Adrenal gland (tissue), 12 donors: Measurements from ENCODE around the gene CAMK2G. TPM values are rescaled to one million over a fixed set of nuclear protein-coding genes. Genes with fewer than 3 reads are reported as not detected.
"Not testable (repeated sequence)": the region's sequence is repeated elsewhere in the genome, so short reads cannot be mapped to it uniquely, and the experiment has no call there.

Experiments
- DNase-seq, 7 donors: peaks; one replicate each; pipeline ENCODE4 v3.0.0-alpha.2; 2019 to 2020
- H3K27ac ChIP-seq, 5 donors: fragments of 200-600 bp; sonication (generic) in 4 of 5; 1 replicate in 3 of 5; 2 replicates in 2 of 5; pipeline versions ENCODE4 v1.5.1 to v1.8.0; 2016 to 2020; ENCODE audit warnings: mild to moderate bottlenecking in 1 of 5
- H3K27me3 ChIP-seq: fragments of 200-600 bp; 2 replicates; pipeline ENCODE4 v1.8.0; 2021
- H3K36me3 ChIP-seq, 2 donors: fragments of 200-600 bp; replicated peaks in 1 of 2; 1 replicate in 1 of 2; 2 replicates in 1 of 2; pipeline versions ENCODE4 v1.5.1 to v1.8.0; 2018 to 2022
- H3K4me1 ChIP-seq, 2 donors: fragments of 200-600 bp; replicated peaks in 1 of 2; 1 replicate in 1 of 2; 2 replicates in 1 of 2; pipeline versions ENCODE4 v1.5.1 to v1.8.0; 2018 to 2021
- H3K4me3 ChIP-seq, 4 donors: fragments of 200-600 bp; sonication (generic) in 3 of 4; one replicate each; pipeline ENCODE4 v1.5.1; 2016 to 2018
- H3K9me3 ChIP-seq, 3 donors: fragments of 200-600 bp; sonication (generic) in 1 of 3; replicated peaks in 1 of 3; 1 replicate in 2 of 3; 2 replicates in 1 of 3; pipeline versions ENCODE4 v1.5.1 to v1.8.0; 2016 to 2021
- POLR2A ChIP-seq, 2 donors: fragments of 450-650 bp; IDR thresholded peaks; one replicate each; pipeline ENCODE4 v1.6.1; 2017; ENCODE audit warnings: antibody characterized with exemption in 2 of 2, mild to moderate bottlenecking in 2 of 2, moderate library complexity in 1 of 2
- WGBS, 4 donors: extraction: QIAGEN DNeasy Blood & Tissue Kit in 2 of 4; methylation state at CpG; one replicate each; pipeline versions ENCODE4 v1.1.5 to v1.1.7; 2013 to 2017; 5-methylcytosine and 5-hydroxymethylcytosine counted together
- intact Hi-C, 2 donors: fragments of 100-400 bp; cut with DNase I; formaldehyde crosslinking; loops; one replicate each; pipeline versions ENCODE4 v1.14.1 to v1.15.0; 2022 to 2023
- polyA plus RNA-seq, 3 donors: library from polyadenylated mRNA; stranded (reverse); fragments of 200-250 nt in 2 of 3; fragments of 350-450 nt in 1 of 3; fragmentation: Illumina TruSeq in 1 of 3; extraction: RNeasy Lipid Tissue Mini Kit (QIAGEN cat#74804) in 1 of 3; gene quantifications; one replicate each; pipeline ENCODE4 v1.2.3, GENCODE V29; 2013 to 2014
- total RNA-seq, 9 donors: library from RNA; depleted of rRNA in 4 of 9; stranded (reverse); fragments of >200 nt in 4 of 9; fragments of 120-200 nt in 1 of 9; fragmentation: NEBNext Ultra II Directional in 1 of 9; extraction: Animal tissue kit (Norgen Biotek cat#: 25700) in 1 of 9; gene quantifications; one replicate each; pipeline versions ENCODE4 v1.1.0 to v1.2.4, GENCODE V29; 2013 to 2023
- TF ChIP-seq, protein P1 (sequence below), 6 experiments: fragments of 450-650 bp in 4 of 6; fragments of 200-600 bp in 2 of 6; sonication (generic) in 1 of 6; IDR thresholded peaks; 1 replicate in 5 of 6; 2 replicates in 1 of 6; pipeline versions ENCODE4 v1.5.1 to v1.8.0; 2016 to 2021; ENCODE audit warnings: antibody characterized with exemption in 6 of 6, mild to moderate bottlenecking in 2 of 6, moderate library complexity in 1 of 6
- donor health status: healthy with polysubstance abuse.
- donor health status: Bipolar disorder and iron deficiency.
- donor health status: DM: yes; HTN: yes; CAD: no.
- donor health status: DM: no; HTN: no; CAD: no.
- donor health status: DM: no; HTN: no; CAD: no.
- donor health status: DM: yes; HTN: yes; CAD: no.

CAMK2G gene
- total and polyA plus RNA-seq, 12 donors = 12.7 to 27.3 (median 19.7) TPM

DNA sequence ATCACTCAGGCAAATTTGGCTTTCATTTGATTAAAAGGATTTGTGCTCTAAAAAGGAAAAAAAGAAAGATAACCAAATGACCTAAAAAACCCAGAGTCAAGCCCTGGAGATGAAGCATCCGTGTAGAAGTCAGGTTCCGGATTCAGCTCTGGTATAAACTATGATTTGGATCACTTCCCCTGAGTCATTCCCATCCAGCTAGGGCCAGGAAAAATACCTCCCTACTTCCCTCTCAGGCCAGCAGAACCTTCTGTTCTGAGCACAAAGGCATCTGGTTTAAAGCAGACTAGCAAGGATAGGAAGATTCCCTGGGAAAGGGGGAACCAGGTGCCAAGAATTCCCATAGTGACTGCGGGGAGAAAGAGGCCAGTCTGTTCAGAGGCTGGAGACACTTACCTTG is 37.3 kb downstream of the CAMK2G start:
- no peak overlapping the region for H3K27ac ChIP-seq
- H3K9me3 ChIP-seq = no peaks in the 10 kb centered on the region
- 87 to 91% (median 89%) methylated on average over 3 of the region's 3 CpGs for WGBS, 4 donors
- no peak for DNase-seq
- H3K4me3 ChIP-seq = no peak overlapping the region
- TF ChIP-seq POLR2A (IDR thresholded peaks at IDR 0.05) = no peak
- TF ChIP-seq, protein P1, sequence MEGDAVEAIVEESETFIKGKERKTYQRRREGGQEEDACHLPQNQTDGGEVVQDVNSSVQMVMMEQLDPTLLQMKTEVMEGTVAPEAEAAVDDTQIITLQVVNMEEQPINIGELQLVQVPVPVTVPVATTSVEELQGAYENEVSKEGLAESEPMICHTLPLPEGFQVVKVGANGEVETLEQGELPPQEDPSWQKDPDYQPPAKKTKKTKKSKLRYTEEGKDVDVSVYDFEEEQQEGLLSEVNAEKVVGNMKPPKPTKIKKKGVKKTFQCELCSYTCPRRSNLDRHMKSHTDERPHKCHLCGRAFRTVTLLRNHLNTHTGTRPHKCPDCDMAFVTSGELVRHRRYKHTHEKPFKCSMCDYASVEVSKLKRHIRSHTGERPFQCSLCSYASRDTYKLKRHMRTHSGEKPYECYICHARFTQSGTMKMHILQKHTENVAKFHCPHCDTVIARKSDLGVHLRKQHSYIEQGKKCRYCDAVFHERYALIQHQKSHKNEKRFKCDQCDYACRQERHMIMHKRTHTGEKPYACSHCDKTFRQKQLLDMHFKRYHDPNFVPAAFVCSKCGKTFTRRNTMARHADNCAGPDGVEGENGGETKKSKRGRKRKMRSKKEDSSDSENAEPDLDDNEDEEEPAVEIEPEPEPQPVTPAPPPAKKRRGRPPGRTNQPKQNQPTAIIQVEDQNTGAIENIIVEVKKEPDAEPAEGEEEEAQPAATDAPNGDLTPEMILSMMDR (IDR thresholded peaks at IDR 0.05) = no peak
- no peaks in the 10 kb centered on the region for H3K27me3 ChIP-seq
- peaks cover 0 to 40% of the 10 kb centered on the region in 2 donors for H3K36me3 ChIP-seq
- intact Hi-C loops = no loop called here
- no peaks in the 10 kb centered on the region for H3K4me1 ChIP-seq

DNA sequence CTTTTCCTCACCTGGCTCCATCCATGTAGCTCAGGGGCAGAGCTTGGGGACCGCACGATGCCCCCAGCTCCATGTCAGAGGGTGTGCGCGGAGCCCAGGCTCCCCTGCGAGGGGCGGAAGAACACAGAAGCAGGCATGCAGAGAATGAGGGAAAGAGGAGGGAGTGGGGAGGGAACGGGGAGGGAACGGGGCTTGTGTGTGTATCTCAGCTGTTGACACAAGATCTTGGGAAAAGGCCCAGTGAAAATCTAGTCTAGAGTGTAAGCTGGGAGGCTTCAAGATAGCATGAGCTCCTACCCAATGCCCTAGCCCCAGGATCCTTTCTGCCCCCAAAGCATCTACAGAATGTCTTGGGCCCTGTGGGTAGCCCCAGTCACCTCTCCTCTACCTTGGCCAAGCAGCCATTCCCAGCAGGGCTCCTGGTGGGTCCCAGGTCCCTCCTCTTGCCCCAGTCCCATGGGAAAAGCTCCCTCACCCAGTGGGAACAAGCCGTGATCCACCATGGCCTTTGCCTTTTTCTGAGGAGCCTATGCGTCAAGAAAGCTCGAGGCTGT is 37.9 kb downstream of the CAMK2G start:
- TF ChIP-seq, protein P1 (IDR thresholded peaks at IDR 0.05) = no peak
- no peak for TF ChIP-seq POLR2A (IDR thresholded peaks at IDR 0.05)
- H3K4me3 ChIP-seq = no peak overlapping the region
- peaks cover 0 to 34% of the 10 kb centered on the region in 2 donors for H3K36me3 ChIP-seq
- no peak for DNase-seq
- no peak overlapping the region for H3K27ac ChIP-seq
- H3K9me3 ChIP-seq = no peaks in the 10 kb centered on the region
- H3K27me3 ChIP-seq = no peaks in the 10 kb centered on the region
- WGBS, 4 donors = 90 to 96% (median 96%) methylated on average over 11 of the region's 11 CpGs
- no peaks in the 10 kb centered on the region for H3K4me1 ChIP-seq
- intact Hi-C loops = no loop called here

DNA sequence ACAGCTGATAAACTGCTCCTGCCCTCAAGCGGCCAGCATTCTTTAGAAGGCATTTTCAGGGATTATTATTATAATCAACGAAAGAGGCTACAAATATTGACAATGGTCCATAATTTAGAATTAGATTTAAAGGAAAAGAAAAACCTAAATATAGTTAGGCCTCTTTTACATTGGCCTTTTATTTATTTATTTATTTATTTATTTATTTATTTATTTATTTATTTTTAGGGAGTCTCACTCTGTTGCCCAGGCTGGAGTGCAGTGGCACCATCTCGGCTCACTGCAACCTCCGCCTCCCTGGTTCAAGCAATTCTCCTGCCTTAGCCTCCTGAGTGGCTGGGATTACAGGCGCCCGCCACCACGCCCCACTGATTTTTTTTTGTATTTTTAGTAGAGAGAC is 45.3 kb downstream of the CAMK2G start:
- WGBS, 4 donors = 88 to 94% (median 92%) methylated on average over 7 of the region's 7 CpGs
- H3K36me3 ChIP-seq, H3K27ac ChIP-seq, intact Hi-C loops, H3K9me3 ChIP-seq, DNase-seq, H3K27me3 ChIP-seq, H3K4me3 ChIP-seq, H3K4me1 ChIP-seq: not testable (repeated sequence)

DNA sequence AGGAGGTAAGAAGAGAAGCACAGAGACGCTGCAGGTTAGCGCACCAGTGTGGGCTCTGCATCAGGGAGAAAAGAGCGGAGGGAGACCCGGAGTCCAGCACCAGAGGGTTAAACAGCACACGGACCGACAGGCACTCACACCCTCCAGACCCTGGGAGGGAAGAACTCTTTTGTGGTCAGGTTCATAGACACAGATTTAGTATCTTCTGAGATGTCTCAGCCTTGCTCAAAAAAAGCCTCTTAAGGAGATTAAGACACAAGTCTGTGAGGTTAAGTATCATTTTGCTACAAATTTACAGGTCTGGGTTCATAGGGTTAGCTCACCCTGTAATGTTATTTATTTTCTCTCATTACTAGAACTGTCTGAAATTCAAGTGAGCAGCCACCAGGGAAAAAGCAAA is 46.2 kb downstream of the CAMK2G start:
- TF ChIP-seq, protein P1 (IDR thresholded peaks at IDR 0.05) = no peak
- no peak for TF ChIP-seq POLR2A (IDR thresholded peaks at IDR 0.05)
- no peak overlapping the region for H3K4me3 ChIP-seq
- peaks cover 0 to 7% of the 10 kb centered on the region in 2 donors for H3K36me3 ChIP-seq
- intact Hi-C loops = no loop called here
- no peak for DNase-seq
- no peaks in the 10 kb centered on the region for H3K27me3 ChIP-seq
- no peaks in the 10 kb centered on the region for H3K4me1 ChIP-seq
- WGBS, 4 donors = 91 to 97% (median 93%) methylated on average over 6 of the region's 6 CpGs
- no peak overlapping the region for H3K27ac ChIP-seq
- no peaks in the 10 kb centered on the region for H3K9me3 ChIP-seq

DNA sequence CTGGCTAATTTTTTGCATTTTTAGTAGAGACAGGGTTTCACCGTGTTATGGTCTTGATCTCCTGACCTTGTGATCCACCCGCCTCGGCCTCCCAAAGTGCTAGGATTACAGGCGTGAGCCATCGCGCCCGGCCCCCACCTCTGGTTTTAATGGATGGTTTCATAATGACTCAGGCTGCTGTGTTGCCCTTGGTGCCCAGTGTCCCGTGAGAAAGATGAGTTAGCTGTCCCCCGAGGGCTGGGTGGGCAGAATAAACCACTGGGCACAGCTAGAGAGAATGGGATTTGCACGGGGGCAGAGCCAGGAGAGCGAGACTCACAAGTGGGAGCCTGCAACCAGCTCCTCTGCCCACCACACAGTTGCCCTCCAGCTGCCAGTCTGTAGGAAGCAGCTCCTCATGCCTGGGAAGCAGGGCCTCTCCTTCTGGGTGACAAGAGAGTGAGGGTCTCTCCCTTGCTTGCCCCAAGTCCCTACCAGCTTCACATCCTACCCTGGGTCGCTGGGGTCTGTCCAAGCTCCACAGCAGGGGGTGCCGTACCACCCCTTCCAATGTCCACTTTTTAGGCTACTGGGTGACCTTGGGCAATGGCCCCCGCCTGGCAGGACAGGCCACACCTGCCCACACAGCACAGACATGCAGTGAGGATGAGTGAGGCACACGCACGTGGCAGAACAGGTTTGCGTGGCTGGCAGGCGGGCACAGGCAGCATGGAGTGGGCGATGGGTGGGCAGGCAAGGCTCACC is 46.8 kb downstream of the CAMK2G start:
- DNase-seq = no peak
- Histone ChIP-seq H3K27ac (no peak overlapping the region), H3K36me3 (peaks cover 0 to 7% of the 10 kb centered on the region in 2 donors), H3K4me1 (no peaks in the 10 kb centered on the region), H3K9me3 (no peaks in the 10 kb centered on the region), H3K4me3 (no peak overlapping the region), H3K27me3 (no peaks in the 10 kb centered on the region)
- intact Hi-C loops = no loop called here
- 87 to 91% (median 90%) methylated on average over 16 to 19 of the region's 19 CpGs for WGBS, 4 donors
- TF ChIP-seq, protein P1 (IDR thresholded peaks at IDR 0.05) = no peak
- TF ChIP-seq POLR2A (IDR thresholded peaks at IDR 0.05) = no peak
